Upper lobe of left lung (tissue), 6 donors: ENCODE measurements around the gene TMEM62. TPM values are rescaled to one million over a fixed set of nuclear protein-coding genes. Genes with fewer than 3 reads are reported as not detected.

ENCODE experiments used
- ATAC-seq, 2 donors: fragments of 200-7000 bp; cut with Tn5 transposase; one replicate each; pipeline ENCODE4 v1.9.1; 2022; ENCODE audit warnings: mild to moderate bottlenecking in 2 of 2, moderate library complexity in 2 of 2; ENCODE audit not compliant: low FRiP score in 2 of 2
- DNase-seq, 2 donors: peaks; one replicate each; pipeline ENCODE4 v3.0.0-alpha.2; 2019 to 2020
- H3K27ac ChIP-seq, 4 donors: fragments of 200-600 bp; sonication (generic); one replicate each; pipeline ENCODE4 v1.5.1; 2016 to 2019
- H3K27me3 ChIP-seq, 4 donors: fragments of 200-600 bp; sonication (generic); one replicate each; pipeline ENCODE4 v1.5.1; 2017 to 2019
- H3K36me3 ChIP-seq, 4 donors: fragments of 200-600 bp; sonication (generic); one replicate each; pipeline ENCODE4 v1.5.1; 2016 to 2019
- H3K4me1 ChIP-seq, 4 donors: fragments of 200-600 bp; sonication (generic); one replicate each; pipeline ENCODE4 v1.5.1; 2018 to 2019
- H3K4me3 ChIP-seq, 4 donors: fragments of 200-600 bp; sonication (generic); one replicate each; pipeline ENCODE4 v1.5.1; 2017 to 2019; ENCODE audit warnings: mild to moderate bottlenecking in 2 of 4, moderate library complexity in 1 of 4
- H3K9me3 ChIP-seq, 4 donors: fragments of 200-600 bp; sonication (generic); one replicate each; pipeline ENCODE4 v1.5.1; 2018 to 2019
- EP300 ChIP-seq, 4 donors: sonication (generic); formaldehyde crosslinking; IDR thresholded peaks; one replicate each; pipeline ENCODE4 v1.5.1; 2017; ENCODE audit warnings: antibody characterized with exemption in 4 of 4, control low read depth in 2 of 4
- POLR2A ChIP-seq, 4 donors: fragments of 450-650 bp; IDR thresholded peaks; one replicate each; pipeline ENCODE4 v1.5.1; 2016 to 2017; ENCODE audit warnings: antibody characterized with exemption in 4 of 4, mild to moderate bottlenecking in 2 of 4
- POLR2AphosphoS5 ChIP-seq, 2 donors: sonication (generic); formaldehyde crosslinking; IDR thresholded peaks; one replicate each; pipeline ENCODE4 v1.5.1; 2017; ENCODE audit warnings: antibody characterized with exemption in 2 of 2
- WGBS, 2 donors: methylation state at CpG; one replicate each; pipeline ENCODE4 v1.1.5; 2017 to 2018; 5-methylcytosine and 5-hydroxymethylcytosine counted together
- total RNA-seq, 6 donors: library from RNA; depleted of rRNA in 4 of 6; stranded (reverse); fragments of >200 nt in 4 of 6; gene quantifications; one replicate each; pipeline versions ENCODE4 v1.1.0 to v1.2.1, GENCODE V29; 2016 to 2021
- TF ChIP-seq, protein P1 (sequence below), 6 experiments: fragments of 450-650 bp in 4 of 6; fragments of 200-600 bp in 2 of 6; sonication (generic) in 2 of 6; IDR thresholded peaks; one replicate each; pipeline ENCODE4 v1.5.1; 2016 to 2019; ENCODE audit warnings: antibody characterized with exemption in 6 of 6
- donor health status: DM: no; HTN: no; CAD: no; lungs with moderate emphysema.
- donor health status: DM: no; HTN: yes; CAD: no; lungs with severe emphysema.

TMEM62 gene
- total RNA-seq, 6 donors from 2014 or later = 20.9 to 45.1 (median 25.1) TPM

DNA sequence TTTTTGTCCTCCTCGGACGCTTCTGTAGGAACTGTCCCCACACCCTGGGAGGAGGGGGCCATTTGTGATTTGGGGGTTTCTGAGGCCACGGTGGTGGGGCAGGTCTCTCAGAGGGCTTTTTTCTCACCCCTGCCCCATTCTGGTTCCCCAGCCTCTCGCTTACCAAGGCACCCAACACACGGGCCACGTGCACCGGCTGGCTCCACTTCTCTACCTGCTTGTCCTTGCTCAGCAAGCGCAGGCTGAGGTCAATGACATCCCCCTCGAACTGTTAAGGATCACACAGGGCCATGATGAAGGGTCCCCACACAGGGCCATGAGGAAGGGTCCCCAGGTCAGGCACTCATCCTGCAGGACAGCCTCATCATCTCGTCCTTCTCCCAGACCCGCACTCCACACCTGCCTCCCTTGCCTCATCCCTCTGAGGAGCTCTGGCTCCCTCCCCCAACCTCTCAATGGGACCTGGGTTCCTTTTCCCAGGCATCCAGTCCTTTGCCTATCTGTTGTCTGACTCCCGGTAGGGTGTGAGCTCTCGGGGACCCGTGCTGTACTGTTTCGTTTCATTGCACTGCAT lies 76.9 kb downstream of the TMEM62 start:
- ATAC-seq (no peak), DNase-seq (no peak)
- peaks cover 0 to 5% (median 0%) of the 10 kb centered on the region in 4 donors for H3K27me3 ChIP-seq
- no peaks in the 10 kb centered on the region for H3K4me1 ChIP-seq
- H3K9me3 ChIP-seq = no peaks in the 10 kb centered on the region
- WGBS, 2 donors = 83 to 90% methylated on average over 13 to 15 of the region's 15 CpGs
- no peaks in the 10 kb centered on the region for H3K36me3 ChIP-seq
- TF ChIP-seq, protein P1, sequence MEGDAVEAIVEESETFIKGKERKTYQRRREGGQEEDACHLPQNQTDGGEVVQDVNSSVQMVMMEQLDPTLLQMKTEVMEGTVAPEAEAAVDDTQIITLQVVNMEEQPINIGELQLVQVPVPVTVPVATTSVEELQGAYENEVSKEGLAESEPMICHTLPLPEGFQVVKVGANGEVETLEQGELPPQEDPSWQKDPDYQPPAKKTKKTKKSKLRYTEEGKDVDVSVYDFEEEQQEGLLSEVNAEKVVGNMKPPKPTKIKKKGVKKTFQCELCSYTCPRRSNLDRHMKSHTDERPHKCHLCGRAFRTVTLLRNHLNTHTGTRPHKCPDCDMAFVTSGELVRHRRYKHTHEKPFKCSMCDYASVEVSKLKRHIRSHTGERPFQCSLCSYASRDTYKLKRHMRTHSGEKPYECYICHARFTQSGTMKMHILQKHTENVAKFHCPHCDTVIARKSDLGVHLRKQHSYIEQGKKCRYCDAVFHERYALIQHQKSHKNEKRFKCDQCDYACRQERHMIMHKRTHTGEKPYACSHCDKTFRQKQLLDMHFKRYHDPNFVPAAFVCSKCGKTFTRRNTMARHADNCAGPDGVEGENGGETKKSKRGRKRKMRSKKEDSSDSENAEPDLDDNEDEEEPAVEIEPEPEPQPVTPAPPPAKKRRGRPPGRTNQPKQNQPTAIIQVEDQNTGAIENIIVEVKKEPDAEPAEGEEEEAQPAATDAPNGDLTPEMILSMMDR (IDR thresholded peaks at IDR 0.05) = no peak
- no peak for TF ChIP-seq EP300 (IDR thresholded peaks at IDR 0.05)
- TF ChIP-seq POLR2AphosphoS5 (IDR thresholded peaks at IDR 0.05) = no peak
- TF ChIP-seq POLR2A (IDR thresholded peaks at IDR 0.05) = no peak
- no peak overlapping the region for H3K27ac ChIP-seq
- H3K4me3 ChIP-seq = no peak overlapping the region

DNA sequence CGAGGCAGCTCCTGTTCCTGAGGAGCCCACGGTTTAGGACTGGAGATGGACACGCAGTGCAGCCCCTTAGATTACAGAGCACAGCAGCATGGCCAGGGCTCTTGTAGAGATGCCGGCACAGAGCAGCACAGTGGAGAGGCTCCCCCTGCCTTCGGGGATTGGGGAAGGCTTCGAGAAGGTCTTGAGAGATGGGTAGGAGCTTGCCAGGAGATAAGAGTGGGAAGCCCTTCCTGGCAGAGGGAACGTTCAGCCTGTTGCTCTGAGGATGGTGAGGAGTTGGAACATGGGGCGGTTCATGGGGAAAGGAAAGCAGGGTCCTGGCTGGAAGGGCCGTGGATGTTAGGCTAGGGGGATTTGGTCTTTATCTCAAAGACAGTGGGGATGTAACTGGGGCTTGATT lies 77.4 kb downstream of the TMEM62 start:
- Histone ChIP-seq H3K36me3 (no peaks in the 10 kb centered on the region), H3K4me3 (no peak overlapping the region), H3K4me1 (no peaks in the 10 kb centered on the region), H3K9me3 (no peaks in the 10 kb centered on the region), H3K27me3 (peaks cover 0 to 5% (median 0%) of the 10 kb centered on the region in 4 donors), H3K27ac (no peak overlapping the region)
- 72 to 86% methylated on average over 9 of the region's 9 CpGs for WGBS, 2 donors
- DNase-seq (no peak), ATAC-seq (no peak)
- TF ChIP-seq POLR2A (IDR thresholded peaks at IDR 0.05) = no peak
- no peak for TF ChIP-seq EP300 (IDR thresholded peaks at IDR 0.05)
- TF ChIP-seq POLR2AphosphoS5 (IDR thresholded peaks at IDR 0.05) = no peak
- TF ChIP-seq, protein P1 (IDR thresholded peaks at IDR 0.05) = no peak

DNA sequence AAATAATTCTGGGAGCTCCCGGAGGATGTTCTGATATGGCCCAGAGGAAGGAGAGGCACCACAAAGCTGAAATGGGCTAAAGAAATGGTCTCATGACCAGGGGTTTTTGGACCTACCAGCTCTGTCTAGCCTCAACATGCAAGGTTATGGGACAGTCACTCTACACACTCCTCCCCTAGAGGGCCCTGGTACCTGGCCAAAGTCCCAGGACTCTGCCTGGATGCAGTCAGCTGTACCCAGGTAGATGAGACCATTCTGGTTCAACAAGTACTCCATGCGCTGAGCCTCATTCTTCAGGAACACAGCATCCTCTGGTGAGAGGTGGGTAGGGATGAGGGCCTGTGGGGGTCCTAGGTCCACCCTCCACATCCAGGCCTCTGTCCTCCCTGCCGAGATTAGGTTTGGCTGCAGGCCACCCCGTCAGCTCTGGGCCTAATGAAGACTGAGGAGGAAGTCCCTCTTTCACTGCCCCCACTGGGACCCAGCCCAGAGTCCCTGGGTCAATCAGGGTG lies 77.9 kb downstream of the TMEM62 start:
- Histone ChIP-seq H3K27ac (no peak overlapping the region), H3K27me3 (peaks cover 0 to 5% (median 0%) of the 10 kb centered on the region in 4 donors), H3K4me3 (no peak overlapping the region), H3K4me1 (no peaks in the 10 kb centered on the region), H3K36me3 (no peaks in the 10 kb centered on the region), H3K9me3 (no peaks in the 10 kb centered on the region)
- no peak for ATAC-seq
- no peak for TF ChIP-seq EP300 (IDR thresholded peaks at IDR 0.05)
- TF ChIP-seq, protein P1 (IDR thresholded peaks at IDR 0.05) = no peak
- DNase-seq = no peak
- 96 to 100% methylated on average over 1 to 4 of the region's 4 CpGs for WGBS, 2 donors

DNA sequence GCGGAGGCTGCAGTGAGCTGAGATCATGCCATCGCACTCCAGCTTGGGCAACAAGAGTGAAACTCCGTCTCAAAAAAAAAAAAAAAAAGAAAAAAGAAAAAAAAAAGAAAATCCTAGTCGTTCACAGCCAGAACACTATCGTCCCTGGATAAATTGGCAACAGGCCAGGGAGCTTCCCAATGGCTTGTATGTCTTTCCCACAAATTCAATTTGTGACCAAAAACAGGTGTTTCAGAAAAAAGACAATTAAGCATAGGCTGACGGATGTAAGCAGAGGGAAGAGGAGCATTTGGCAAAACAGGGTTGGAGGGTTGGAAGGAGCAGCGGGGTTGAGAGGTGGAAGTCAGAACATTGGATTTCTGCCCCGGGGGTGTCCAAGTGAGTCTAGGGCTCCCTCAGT lies 78.9 kb downstream of the TMEM62 start:
- Histone ChIP-seq H3K27ac (no peak overlapping the region), H3K27me3 (peaks cover 0 to 5% (median 0%) of the 10 kb centered on the region in 4 donors), H3K36me3 (no peaks in the 10 kb centered on the region), H3K4me3 (no peak overlapping the region), H3K9me3 (no peaks in the 10 kb centered on the region), H3K4me1 (no peaks in the 10 kb centered on the region)
- DNase-seq (no peak), ATAC-seq (no peak)
- TF ChIP-seq POLR2AphosphoS5 (IDR thresholded peaks at IDR 0.05) (no peak), POLR2A (IDR thresholded peaks at IDR 0.05) (no peak), EP300 (IDR thresholded peaks at IDR 0.05) (no peak)
- TF ChIP-seq, protein P1 (IDR thresholded peaks at IDR 0.05) = no peak
- 80 to 82% methylated on average over 8 of the region's 8 CpGs for whole genome bisulfite sequencing, 2 donors

DNA sequence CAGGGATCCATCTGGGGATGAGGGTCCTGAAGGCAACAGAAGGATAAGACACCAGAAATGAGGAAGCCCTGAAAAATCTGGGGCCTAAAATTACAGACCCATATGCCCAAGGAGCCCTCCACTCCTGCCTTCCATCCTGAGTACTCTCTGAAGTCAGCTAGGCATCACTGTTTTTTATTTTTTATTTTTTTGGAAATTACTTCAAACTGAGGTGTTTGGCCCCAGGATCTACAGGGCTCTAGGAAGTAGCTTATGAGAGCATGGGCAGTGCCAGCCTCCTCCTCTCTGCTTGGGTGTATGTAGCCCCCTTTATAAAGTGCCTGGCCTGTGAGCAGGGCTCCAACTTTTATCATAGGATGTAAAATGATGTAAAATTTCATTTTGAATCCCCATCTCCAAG lies 79.6 kb downstream of the TMEM62 start:
- ATAC-seq (no peak), DNase-seq (no peak)
- Histone ChIP-seq H3K9me3 (no peaks in the 10 kb centered on the region), H3K4me1 (no peaks in the 10 kb centered on the region), H3K27me3 (peaks cover 0 to 5% (median 0%) of the 10 kb centered on the region in 4 donors), H3K27ac (no peak overlapping the region), H3K4me3 (no peak overlapping the region), H3K36me3 (no peaks in the 10 kb centered on the region)
- TF ChIP-seq EP300 (IDR thresholded peaks at IDR 0.05) (no peak), POLR2A (IDR thresholded peaks at IDR 0.05) (no peak), POLR2AphosphoS5 (IDR thresholded peaks at IDR 0.05) (no peak)
- TF ChIP-seq, protein P1 (IDR thresholded peaks at IDR 0.05) = no peak
